OCI-LY7 (cell line): Measurements from ENCODE around the gene DPPA4. TPM values are rescaled to one million over a fixed set of nuclear protein-coding genes. Genes with fewer than 3 reads are reported as not detected.

Source experiments
- BruUV-seq: library from RNA; stranded (reverse); fragments of 400-500 nt; replicated peaks from 2 replicates; lab custom pipeline; 2021; lab: Mats Ljungman, UMichigan
- CTCF ChIA-PET: fragments of 300-600 bp; sonication (Branson Sonifier 250); formaldehyde crosslinking; loops from one replicate; lab custom pipeline; 2022; ENCODE audit warnings: antibody characterized with exemption; ENCODE audit not compliant: unreplicated experiment; lab: Charles Lee
- POLR2A ChIA-PET: fragments of 300-600 bp; sonication (Branson Sonifier 250); formaldehyde crosslinking; loops from one replicate; lab custom pipeline; 2022; ENCODE audit warnings: antibody characterized with exemption; lab: Charles Lee
- DNase-seq: peaks from one replicate; pipeline ENCODE4 v3.0.0-alpha.2; 2015; ENCODE audit warnings: low spot score
- H2AFZ ChIP-seq: fragments of 200-600 bp; sonication (generic), shearing (Covaris generic); 2 replicates; pipeline ENCODE4 v1.6.1; 2014; ENCODE audit warnings: mild to moderate bottlenecking, antibody characterized with exemption, low read length, moderate library complexity
- H3K27ac ChIP-seq: fragments of 200-600 bp; sonication (generic); 2 replicates; pipeline ENCODE4 v1.5.1; 2014; ENCODE audit warnings: mixed run types, low read depth, mild to moderate bottlenecking, moderate library complexity, low read length, inconsistent platforms; ENCODE audit not compliant: poor library complexity, severe bottlenecking
- H3K36me3 ChIP-seq: fragments of 200-600 bp; sonication (generic); 2 replicates; pipeline ENCODE4 v1.6.1; 2014; ENCODE audit warnings: mild to moderate bottlenecking, antibody characterized with exemption, low read length, moderate library complexity, mixed read lengths; ENCODE audit not compliant: insufficient read depth
- H3K4me1 ChIP-seq: fragments of 200-600 bp; sonication (generic); 2 replicates; pipeline ENCODE4 v1.5.1; 2014; ENCODE audit warnings: mild to moderate bottlenecking, low read length; ENCODE audit not compliant: insufficient read depth, poor library complexity, severe bottlenecking
- H3K4me2 ChIP-seq: fragments of 200-600 bp; sonication (generic); 2 replicates; pipeline ENCODE4 v1.6.1; 2014; ENCODE audit warnings: mild to moderate bottlenecking, low read length
- H3K4me3 ChIP-seq: fragments of 200-600 bp; sonication (generic); 2 replicates; pipeline ENCODE4 v1.5.1; 2014; ENCODE audit warnings: mild to moderate bottlenecking, low read depth, low read length; ENCODE audit not compliant: poor library complexity, severe bottlenecking
- H3K79me2 ChIP-seq: fragments of 200-600 bp; sonication (generic); 2 replicates; pipeline ENCODE4 v1.6.1; 2016; ENCODE audit warnings: low read depth, mild to moderate bottlenecking, low read length, moderate library complexity, mixed read lengths; ENCODE audit not compliant: insufficient read depth
- H3K9me2 ChIP-seq: fragments of 200-600 bp; sonication (generic); 2 replicates; pipeline ENCODE4 v1.6.1; 2016; ENCODE audit warnings: mild to moderate bottlenecking, low read length, mixed read lengths; ENCODE audit not compliant: insufficient read depth
- H3K9me3 ChIP-seq: fragments of 200-600 bp; sonication (generic); 2 replicates; pipeline ENCODE4 v1.6.1; 2014; ENCODE audit warnings: mild to moderate bottlenecking, mixed run types, low read length, mixed read lengths
- H4K20me1 ChIP-seq: fragments of 200-600 bp; sonication (generic); 2 replicates; pipeline ENCODE4 v1.6.1; 2014; ENCODE audit warnings: mild to moderate bottlenecking, antibody characterized with exemption, low read length, moderate library complexity, mixed read lengths; ENCODE audit not compliant: insufficient read depth
- EZH2phosphoT487 ChIP-seq: fragments of 200-600 bp; sonication (generic); IDR thresholded peaks from 2 replicates; pipeline ENCODE4 v1.6.1; 2018; ENCODE audit warnings: low read depth, borderline replicate concordance, mild to moderate bottlenecking, mixed run types, antibody characterized with exemption, low read length, moderate library complexity, mixed read lengths
- intact Hi-C: fragments of 100-400 bp; cut with micrococcal nuclease; formaldehyde crosslinking; loops from one replicate; pipeline ENCODE4 v1.10.0; 2022; ENCODE audit not compliant: unreplicated experiment
- total RNA-seq, 2 experiments: library from RNA; depleted of rRNA in 1 of 2; stranded (reverse); fragments of >200 nt in 1 of 2; shearing (Covaris generic) in 1 of 2; gene quantifications; 2 replicates each; pipeline ENCODE4 v1.2.3, GENCODE V29; 2014 to 2022
- TF ChIP-seq, protein P1 (sequence below): fragments of 200-600 bp; sonication (generic); conservative IDR thresholded peaks from 2 replicates; pipeline ENCODE4 v1.5.1; 2014; ENCODE audit warnings: mild to moderate bottlenecking, antibody characterized with exemption, low read length, moderate library complexity, mixed read lengths

The DPPA4 gene
- total RNA-seq, 2 experiments from 2014 or later = not detected

DNA sequence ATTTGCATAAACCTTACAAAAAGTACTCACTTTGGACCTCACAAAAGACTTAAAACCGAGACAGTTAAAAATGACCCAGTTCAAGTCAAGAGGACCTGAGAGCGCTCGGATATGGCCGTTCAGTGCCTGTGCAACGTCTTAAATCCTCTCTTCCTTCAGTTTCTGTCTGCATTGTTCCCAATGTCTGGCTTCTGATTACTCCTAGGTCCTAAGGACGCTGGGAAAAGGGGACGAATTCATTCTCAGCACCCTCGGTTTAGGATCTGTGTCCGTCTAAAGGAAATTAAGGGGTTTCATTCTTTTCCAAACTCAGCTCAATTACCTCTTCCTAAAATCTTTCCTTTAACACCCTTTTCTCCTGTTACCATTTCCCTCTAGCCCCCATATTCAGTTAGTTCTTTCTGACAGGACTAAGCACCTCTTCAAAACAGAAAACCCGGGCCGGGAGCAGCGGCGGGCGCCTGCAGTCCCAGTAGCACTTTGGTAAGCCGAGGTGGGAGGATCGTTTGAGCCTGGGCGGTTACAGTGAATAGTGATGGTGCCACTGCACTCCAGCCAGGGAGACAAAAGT, 970 bp downstream of the DPPA4 start:
- H3K79me2 ChIP-seq = no peaks in the 10 kb centered on the region
- H3K4me2 ChIP-seq = no peak overlapping the region
- ChIA-PET CTCF (no interaction called here), POLR2A (no interaction called here)
- intact Hi-C loops = no loop called here
- H2AFZ ChIP-seq = no peak overlapping the region
- no TSS peak for BruUV-seq
- no peaks in the 10 kb centered on the region for H3K9me2 ChIP-seq
- H3K36me3 ChIP-seq = no peaks in the 10 kb centered on the region
- no peak overlapping the region for H3K4me3 ChIP-seq
- TF ChIP-seq EZH2phosphoT487 = no peak
- TF ChIP-seq, protein P1, sequence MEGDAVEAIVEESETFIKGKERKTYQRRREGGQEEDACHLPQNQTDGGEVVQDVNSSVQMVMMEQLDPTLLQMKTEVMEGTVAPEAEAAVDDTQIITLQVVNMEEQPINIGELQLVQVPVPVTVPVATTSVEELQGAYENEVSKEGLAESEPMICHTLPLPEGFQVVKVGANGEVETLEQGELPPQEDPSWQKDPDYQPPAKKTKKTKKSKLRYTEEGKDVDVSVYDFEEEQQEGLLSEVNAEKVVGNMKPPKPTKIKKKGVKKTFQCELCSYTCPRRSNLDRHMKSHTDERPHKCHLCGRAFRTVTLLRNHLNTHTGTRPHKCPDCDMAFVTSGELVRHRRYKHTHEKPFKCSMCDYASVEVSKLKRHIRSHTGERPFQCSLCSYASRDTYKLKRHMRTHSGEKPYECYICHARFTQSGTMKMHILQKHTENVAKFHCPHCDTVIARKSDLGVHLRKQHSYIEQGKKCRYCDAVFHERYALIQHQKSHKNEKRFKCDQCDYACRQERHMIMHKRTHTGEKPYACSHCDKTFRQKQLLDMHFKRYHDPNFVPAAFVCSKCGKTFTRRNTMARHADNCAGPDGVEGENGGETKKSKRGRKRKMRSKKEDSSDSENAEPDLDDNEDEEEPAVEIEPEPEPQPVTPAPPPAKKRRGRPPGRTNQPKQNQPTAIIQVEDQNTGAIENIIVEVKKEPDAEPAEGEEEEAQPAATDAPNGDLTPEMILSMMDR = no peak
- H4K20me1 ChIP-seq = no peaks in the 10 kb centered on the region
- no peak for DNase-seq
- no peaks in the 10 kb centered on the region for H3K4me1 ChIP-seq
- no peak overlapping the region for H3K27ac ChIP-seq
- no peaks in the 10 kb centered on the region for H3K9me3 ChIP-seq

- intact Hi-C loops = no loop called here
- no peak overlapping the region for H2AFZ ChIP-seq
- DNase-seq = no peak
- no peak for TF ChIP-seq EZH2phosphoT487
- TF ChIP-seq, protein P1 = no peak
- CTCF ChIA-PET = no interaction called here
- no peaks in the 10 kb centered on the region for H3K9me3 ChIP-seq
- no peaks in the 10 kb centered on the region for H4K20me1 ChIP-seq
- no peaks in the 10 kb centered on the region for H3K36me3 ChIP-seq
- no peaks in the 10 kb centered on the region for H3K9me2 ChIP-seq
- no peaks in the 10 kb centered on the region for H3K79me2 ChIP-seq
- POLR2A ChIA-PET = interaction anchor here (0.6 kb wide), 1 partner anchor 108 kb away, joined by 5 read pairs; no protein-coding TSS in a partner anchor
- H3K27ac ChIP-seq = no peak overlapping the region
- BruUV-seq = no TSS peak
- no peak overlapping the region for H3K4me2 ChIP-seq
- H3K4me3 ChIP-seq = no peak overlapping the region
- H3K4me1 ChIP-seq = no peaks in the 10 kb centered on the region
Measured at GRCh38 chr3:109334572-109334971, 2.8 kb downstream of the DPPA4 start.

DNA sequence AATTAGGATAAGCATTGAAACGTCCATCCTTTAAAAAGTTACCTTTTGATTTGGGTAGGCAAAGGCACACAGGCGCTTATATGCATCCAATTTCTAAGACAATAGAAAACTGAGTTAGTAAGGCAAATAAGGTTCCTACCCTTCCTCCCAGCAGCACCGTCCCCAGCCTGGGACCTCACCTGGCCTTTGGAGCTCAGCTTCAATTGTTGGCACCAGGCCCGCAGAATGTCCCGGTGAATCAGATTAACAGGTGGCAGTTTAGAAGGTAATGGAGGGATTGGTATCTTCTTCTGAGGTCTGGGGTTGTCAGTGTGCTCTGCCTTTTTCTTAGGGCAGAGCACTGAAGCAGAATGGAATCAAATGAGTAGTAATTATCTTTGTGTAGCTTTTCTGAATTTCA, 5.7 kb downstream of the DPPA4 start:
- DNase-seq = no peak
- no peak overlapping the region for H3K27ac ChIP-seq
- H2AFZ ChIP-seq = no peak overlapping the region
- no peak overlapping the region for H3K4me3 ChIP-seq
- H3K9me2 ChIP-seq = no peaks in the 10 kb centered on the region
- intact Hi-C loops = no loop called here
- ChIA-PET CTCF (no interaction called here), POLR2A (no interaction called here)
- H3K36me3 ChIP-seq = no peaks in the 10 kb centered on the region
- H3K9me3 ChIP-seq = no peaks in the 10 kb centered on the region
- H3K4me1 ChIP-seq = no peaks in the 10 kb centered on the region
- H4K20me1 ChIP-seq = no peaks in the 10 kb centered on the region
- no peak overlapping the region for H3K4me2 ChIP-seq
- TF ChIP-seq EZH2phosphoT487 = no peak
- TF ChIP-seq, protein P1 = no peak
- BruUV-seq = no TSS peak
- no peaks in the 10 kb centered on the region for H3K79me2 ChIP-seq
